Thyroid gland (tissue), 4 donors: ENCODE results near the gene OR7C1. TPM values are rescaled to one million over a fixed set of nuclear protein-coding genes. Genes with fewer than 3 reads are reported as not detected.
A peak's percentile ranks its signal among the peaks of the same experiment; 100 is the strongest.

ENCODE experiments used
- DNase-seq, 2 donors: peaks; one replicate each; pipeline ENCODE4 v3.0.0-alpha.2; 2019
- H3K27ac ChIP-seq, 3 donors: fragments of 200-600 bp; sonication (generic); 1 replicate in 2 of 3; 2 replicates in 1 of 3; pipeline ENCODE4 v1.5.1; 2016 to 2019; ENCODE audit warnings: mild to moderate bottlenecking in 1 of 3, moderate library complexity in 1 of 3
- H3K27me3 ChIP-seq: fragments of 200-600 bp; sonication (generic); one replicate; pipeline ENCODE4 v1.5.1; 2019
- H3K36me3 ChIP-seq, 2 donors: fragments of 200-600 bp; sonication (generic); one replicate each; pipeline ENCODE4 v1.5.1; 2016 to 2019
- H3K4me1 ChIP-seq, 2 donors: fragments of 200-600 bp; sonication (generic); one replicate each; pipeline ENCODE4 v1.5.1; 2017 to 2019
- H3K4me3 ChIP-seq, 3 donors: fragments of 200-600 bp; sonication (generic); replicated peaks in 1 of 3; 1 replicate in 2 of 3; 2 replicates in 1 of 3; pipeline ENCODE4 v1.5.1; 2016; ENCODE audit warnings: mild to moderate bottlenecking in 1 of 3
- H3K9me3 ChIP-seq: fragments of 200-600 bp; sonication (generic); one replicate; pipeline ENCODE4 v1.5.1; 2017
- POLR2A ChIP-seq, 2 donors: fragments of 450-650 bp; IDR thresholded peaks; one replicate each; pipeline ENCODE4 v1.6.1; 2017; ENCODE audit warnings: antibody characterized with exemption in 2 of 2, mild to moderate bottlenecking in 2 of 2, moderate library complexity in 1 of 2
- WGBS, 2 donors: methylation state at CpG; one replicate each; pipeline ENCODE4 v1.1.5; 2017; 5-methylcytosine and 5-hydroxymethylcytosine counted together
- intact Hi-C: fragments of 100-400 bp; cut with DNase I; formaldehyde crosslinking; loops from one replicate; pipeline ENCODE4 v1.15.1; 2023
- total RNA-seq, 4 donors: library from RNA; depleted of rRNA; stranded (reverse); fragments of >200 nt; gene quantifications; one replicate each; pipeline ENCODE4 v1.2.3, GENCODE V29; 2016
- TF ChIP-seq, protein P1 (sequence below), 6 experiments: fragments of 200-600 bp in 3 of 6; fragments of 450-650 bp in 3 of 6; sonication (generic) in 3 of 6; IDR thresholded peaks; one replicate each; pipeline ENCODE4 v1.5.1; 2016 to 2019; ENCODE audit warnings: antibody characterized with exemption in 6 of 6, mild to moderate bottlenecking in 2 of 6, inconsistent platforms in 1 of 6, moderate library complexity in 1 of 6

Gene OR7C1
- total RNA-seq = under 1 TPM in 1 of 4 donors, not detected in 3; under 0.01 TPM

DNA sequence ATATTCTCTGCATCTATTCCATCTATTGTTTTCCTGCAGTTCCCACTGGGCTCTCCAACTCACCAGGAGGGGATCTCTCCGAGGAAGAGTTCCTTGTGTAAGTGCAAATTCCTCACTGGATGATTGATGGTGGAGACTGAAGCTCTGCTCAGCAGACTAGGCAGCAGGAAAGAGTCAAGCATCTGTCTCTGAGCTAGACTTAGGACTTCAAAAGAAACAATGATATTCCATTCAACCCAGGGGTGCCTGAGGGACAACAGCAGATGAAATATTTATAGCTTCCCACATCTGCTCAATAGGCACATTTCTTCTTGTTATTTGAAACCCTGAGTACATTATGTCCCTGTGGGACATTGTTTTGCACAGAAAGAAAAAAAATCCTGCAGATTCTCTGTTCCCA lies at the start of gene OR7C1, which contains the start of gene OR7A5:
TSS of gene OR7C1 (minus strand) at position 175 of the 400 bp plus-strand sequence. CDS start 35,049 bp downstream, outside the sequence.
TSS of gene OR7A5 (minus strand) at position 175 of the 400 bp plus-strand sequence. CDS start 6,944 bp downstream, outside the sequence.
- TF ChIP-seq POLR2A (IDR thresholded peaks at IDR 0.05) = no peak
- TF ChIP-seq, protein P1, sequence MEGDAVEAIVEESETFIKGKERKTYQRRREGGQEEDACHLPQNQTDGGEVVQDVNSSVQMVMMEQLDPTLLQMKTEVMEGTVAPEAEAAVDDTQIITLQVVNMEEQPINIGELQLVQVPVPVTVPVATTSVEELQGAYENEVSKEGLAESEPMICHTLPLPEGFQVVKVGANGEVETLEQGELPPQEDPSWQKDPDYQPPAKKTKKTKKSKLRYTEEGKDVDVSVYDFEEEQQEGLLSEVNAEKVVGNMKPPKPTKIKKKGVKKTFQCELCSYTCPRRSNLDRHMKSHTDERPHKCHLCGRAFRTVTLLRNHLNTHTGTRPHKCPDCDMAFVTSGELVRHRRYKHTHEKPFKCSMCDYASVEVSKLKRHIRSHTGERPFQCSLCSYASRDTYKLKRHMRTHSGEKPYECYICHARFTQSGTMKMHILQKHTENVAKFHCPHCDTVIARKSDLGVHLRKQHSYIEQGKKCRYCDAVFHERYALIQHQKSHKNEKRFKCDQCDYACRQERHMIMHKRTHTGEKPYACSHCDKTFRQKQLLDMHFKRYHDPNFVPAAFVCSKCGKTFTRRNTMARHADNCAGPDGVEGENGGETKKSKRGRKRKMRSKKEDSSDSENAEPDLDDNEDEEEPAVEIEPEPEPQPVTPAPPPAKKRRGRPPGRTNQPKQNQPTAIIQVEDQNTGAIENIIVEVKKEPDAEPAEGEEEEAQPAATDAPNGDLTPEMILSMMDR (IDR thresholded peaks at IDR 0.05) = no peak
- Histone ChIP-seq H3K27ac (no peak within 1 kb of the TSS), H3K4me1 (no peaks in the 10 kb centered on the region), H3K36me3 (no peaks in the 10 kb centered on the region), H3K4me3 (no peak within 1 kb of the TSS), H3K27me3 (no peaks in the 10 kb centered on the region), H3K9me3 (no peaks in the 10 kb centered on the region)
- intact Hi-C loops = no loop called here
- WGBS, 2 donors = 6 to 17% methylated on average over 1 of the region's 1 CpG
- no peak for DNase-seq

DNA sequence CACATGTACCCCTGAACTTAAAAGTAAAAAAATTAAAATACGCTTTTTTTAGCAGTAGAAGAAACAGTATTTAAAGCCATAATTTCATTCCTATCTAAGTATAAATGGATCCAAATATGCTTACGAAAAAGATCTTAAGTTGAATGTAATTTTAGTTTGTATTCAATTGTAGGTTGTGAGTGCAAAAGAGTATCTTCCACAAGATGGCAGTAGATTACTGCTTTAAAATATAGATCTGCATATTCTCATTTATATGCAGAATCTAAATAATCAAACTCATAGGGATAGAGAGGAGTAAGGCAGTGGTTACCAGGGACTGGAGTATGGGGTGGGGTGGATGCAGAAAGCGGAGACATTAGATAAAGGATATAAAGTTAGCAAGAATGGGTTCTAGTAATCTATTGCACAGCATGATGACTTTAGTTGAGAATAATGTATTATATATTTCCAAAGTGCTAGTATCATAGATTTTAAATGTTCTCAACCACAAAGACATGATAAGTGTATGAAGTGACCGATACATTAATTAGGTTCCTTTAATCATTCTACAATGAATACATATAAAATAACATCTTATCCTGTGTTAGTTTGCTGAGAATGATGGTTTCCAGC lies 36.7 kb upstream of the OR7C1 start:
- no peaks in the 10 kb centered on the region for H3K27me3 ChIP-seq
- intact Hi-C loops = no loop called here
- TF ChIP-seq POLR2A (IDR thresholded peaks at IDR 0.05) = no peak
- TF ChIP-seq, protein P1 (IDR thresholded peaks at IDR 0.05) = peak in 1 of 6 experiments; percentile 22
- no peaks in the 10 kb centered on the region for H3K9me3 ChIP-seq
- no peak for DNase-seq
- no peak overlapping the region for H3K27ac ChIP-seq
- H3K4me1 ChIP-seq = no peaks in the 10 kb centered on the region
- H3K4me3 ChIP-seq = no peak overlapping the region
- H3K36me3 ChIP-seq = no peaks in the 10 kb centered on the region
- WGBS, 2 donors = 78 to 81% methylated on average over 4 of the region's 4 CpGs

DNA sequence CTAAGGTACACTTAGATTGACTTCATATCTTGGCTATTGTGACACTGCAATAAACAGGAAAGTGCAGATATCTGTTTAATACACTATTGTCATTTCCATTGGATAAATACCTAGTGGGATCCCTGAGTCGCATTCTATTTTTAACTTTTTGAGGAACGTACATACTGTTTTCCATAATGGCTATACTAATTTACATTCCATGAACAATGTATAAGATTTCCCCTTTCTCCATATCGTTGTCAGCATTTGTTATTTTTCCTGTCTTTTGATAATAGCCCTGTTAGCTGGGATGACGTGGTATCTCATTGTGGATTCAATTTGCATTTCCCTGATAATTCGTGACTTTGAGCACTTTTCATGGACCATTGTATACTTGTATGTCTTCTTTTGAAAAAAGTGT lies 33.5 kb upstream of the OR7C1 start:
- Histone ChIP-seq H3K27ac (no peak overlapping the region), H3K27me3 (no peaks in the 10 kb centered on the region), H3K36me3 (no peaks in the 10 kb centered on the region), H3K9me3 (no peaks in the 10 kb centered on the region), H3K4me1 (no peaks in the 10 kb centered on the region), H3K4me3 (no peak overlapping the region)
- intact Hi-C loops = no loop called here
- no peak for DNase-seq
- TF ChIP-seq, protein P1 (IDR thresholded peaks at IDR 0.05) = no peak
- no peak for TF ChIP-seq POLR2A (IDR thresholded peaks at IDR 0.05)
- 78 to 79% methylated on average over 5 of the region's 5 CpGs for WGBS, 2 donors

DNA sequence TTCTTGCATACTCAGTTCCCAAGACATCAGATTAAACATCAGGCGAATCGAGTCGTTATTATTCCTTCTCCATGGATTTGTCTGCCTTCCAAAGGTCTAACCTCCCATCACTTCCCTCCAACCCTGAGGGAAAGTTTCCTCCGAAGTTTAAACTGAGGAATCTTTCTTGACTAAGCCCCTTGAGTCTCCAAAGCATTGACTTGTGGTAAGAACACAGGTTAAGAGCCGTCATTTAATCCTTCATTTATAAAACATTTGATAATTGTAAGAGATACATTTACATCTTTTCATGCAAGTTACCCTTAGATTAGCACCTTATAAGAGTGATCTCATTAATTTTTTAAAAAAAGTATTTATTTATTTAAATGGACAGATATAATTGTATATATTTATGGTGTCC lies 13.8 kb upstream of the OR7C1 start, which contains the start of gene OR7A10:
TSS of gene OR7A10 (minus strand) at position 101 of the 400 bp plus-strand sequence. CDS start 7,045 bp downstream, outside the sequence.
- Histone ChIP-seq H3K4me3 (no peak within 1 kb of the TSS), H3K9me3 (no peaks in the 10 kb centered on the region), H3K36me3 (no peaks in the 10 kb centered on the region), H3K27ac (no peak within 1 kb of the TSS), H3K4me1 (no peaks in the 10 kb centered on the region), H3K27me3 (no peaks in the 10 kb centered on the region)
- intact Hi-C loops = no loop called here
- no peak for TF ChIP-seq POLR2A (IDR thresholded peaks at IDR 0.05)
- WGBS, 2 donors = 75 to 82% methylated on average over 5 of the region's 5 CpGs
- no peak for DNase-seq

DNA sequence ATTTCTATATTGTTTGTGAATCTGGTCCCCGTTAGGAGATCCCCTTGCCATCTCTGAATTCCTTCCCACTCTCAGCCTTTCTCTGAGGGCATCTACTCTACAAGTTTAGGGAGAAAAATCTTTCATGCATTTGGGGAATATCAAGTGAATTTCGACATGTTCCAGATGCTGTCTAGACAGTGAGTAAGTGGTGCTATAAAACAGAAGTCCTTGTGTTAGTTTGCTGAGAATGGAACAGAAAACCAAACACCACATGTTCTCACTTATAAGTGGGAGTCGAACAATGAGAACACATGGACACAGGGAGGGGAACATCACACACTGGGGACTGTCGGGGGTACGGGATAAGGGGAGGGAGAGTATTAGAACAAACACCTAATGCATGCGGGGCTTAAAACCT lies 8.6 kb upstream of the OR7C1 start:
- H3K36me3 ChIP-seq = no peaks in the 10 kb centered on the region
- no peaks in the 10 kb centered on the region for H3K4me1 ChIP-seq
- H3K27me3 ChIP-seq = no peaks in the 10 kb centered on the region
- no peak overlapping the region for H3K4me3 ChIP-seq
- TF ChIP-seq POLR2A (IDR thresholded peaks at IDR 0.05) = no peak
- TF ChIP-seq, protein P1 (IDR thresholded peaks at IDR 0.05) = no peak
- no peaks in the 10 kb centered on the region for H3K9me3 ChIP-seq
- intact Hi-C loops = no loop called here
- no peak overlapping the region for H3K27ac ChIP-seq
- WGBS, 2 donors = 60 to 67% methylated on average over 6 of the region's 6 CpGs
- no peak for DNase-seq
